Lower lobe of right lung (tissue), 2 donors: ENCODE measurements around the gene CEACAM16. TPM values are rescaled to one million over a fixed set of nuclear protein-coding genes. Genes with fewer than 3 reads are reported as not detected.
A peak's percentile ranks its signal among the peaks of the same experiment; 100 is the strongest.

Source experiments
- ATAC-seq, 2 donors: fragments of 200-7000 bp; cut with Tn5 transposase; one replicate each; pipeline ENCODE4 v1.9.1; 2020 to 2022; ENCODE audit warnings: mild to moderate bottlenecking in 2 of 2, moderate library complexity in 2 of 2
- DNase-seq: peaks from one replicate; pipeline ENCODE4 v3.0.0-alpha.2; 2020
- H3K27ac ChIP-seq: fragments of 200-600 bp; one replicate; pipeline ENCODE4 v1.8.0; 2022
- H3K27me3 ChIP-seq: fragments of 200-600 bp; one replicate; pipeline ENCODE4 v1.8.0; 2022; ENCODE audit warnings: low read depth
- H3K36me3 ChIP-seq: fragments of 200-600 bp; one replicate; pipeline ENCODE4 v1.8.0; 2022; ENCODE audit warnings: mild to moderate bottlenecking
- H3K4me1 ChIP-seq: fragments of 200-600 bp; one replicate; pipeline ENCODE4 v1.8.0; 2022
- H3K4me3 ChIP-seq: fragments of 200-600 bp; one replicate; pipeline ENCODE4 v1.8.0; 2022; ENCODE audit warnings: mild to moderate bottlenecking
- H3K9me3 ChIP-seq: fragments of 200-600 bp; one replicate; pipeline ENCODE4 v1.8.0; 2022
- CTCF ChIP-seq: fragments of 200-600 bp; IDR thresholded peaks from one replicate; pipeline ENCODE4 v1.8.0; 2022; ENCODE audit warnings: antibody characterized with exemption, mild to moderate bottlenecking
- intact Hi-C: fragments of 100-400 bp; cut with DNase I; formaldehyde crosslinking; loops from one replicate; pipeline ENCODE4 v1.11.0; 2022
- total RNA-seq: library from RNA; stranded (reverse); fragmentation: NEBNext Ultra II Directional; extraction: Animal tissue kit (Norgen Biotek cat#: 25700); gene quantifications from one replicate; pipeline ENCODE4 v1.2.1, GENCODE V29; 2021
- donor health status: DM: no; HTN: yes; CAD: no; lungs with severe emphysema.

The CEACAM16 gene
- total RNA-seq, 1 donor from 2014 or later: not detected

- no peak for TF ChIP-seq CTCF
- ATAC-seq (peak; percentile 63 to 72), DNase-seq (no peak)
- intact Hi-C loops: no loop called here
- Histone ChIP-seq H3K27me3 (no peaks in the 10 kb centered on the region), H3K36me3 (no peaks in the 10 kb centered on the region), H3K4me1 (peaks cover 62% of the 10 kb centered on the region), H3K9me3 (no peaks in the 10 kb centered on the region), H3K27ac (no peak overlapping the region), H3K4me3 (peak overlapping the region; percentile 8)
These were observed 26.3 kb downstream of the CEACAM16 start for GRCh38 chr19:44725251-44725650.

DNA sequence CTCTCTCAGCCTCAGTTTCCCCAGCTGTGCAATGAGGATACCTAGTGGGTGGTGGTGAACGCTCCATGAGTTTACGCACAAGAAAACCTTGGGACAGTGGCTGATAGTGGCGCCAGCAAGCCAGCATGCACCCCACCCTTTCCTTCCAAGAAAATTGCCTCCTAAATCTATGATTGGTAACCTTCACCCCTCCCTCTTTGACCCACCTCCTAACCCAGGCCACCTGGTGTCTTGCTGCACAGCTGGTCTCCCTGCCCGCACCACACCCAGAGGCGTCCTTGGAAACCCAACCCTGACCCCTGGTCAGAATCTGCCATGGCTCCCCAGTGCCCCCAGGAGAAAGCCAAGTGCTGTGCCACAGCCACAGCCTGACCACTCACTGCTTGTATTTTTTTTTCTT lies 26.7 kb downstream of the CEACAM16 start:
- intact Hi-C loops: no loop called here
- Histone ChIP-seq H3K36me3 (no peaks in the 10 kb centered on the region), H3K27me3 (no peaks in the 10 kb centered on the region), H3K4me1 (peaks cover 57% of the 10 kb centered on the region), H3K9me3 (no peaks in the 10 kb centered on the region), H3K27ac (no peak overlapping the region), H3K4me3 (no peak overlapping the region)
- ATAC-seq: no peak
- no peak for TF ChIP-seq CTCF
- DNase-seq: no peak

DNA sequence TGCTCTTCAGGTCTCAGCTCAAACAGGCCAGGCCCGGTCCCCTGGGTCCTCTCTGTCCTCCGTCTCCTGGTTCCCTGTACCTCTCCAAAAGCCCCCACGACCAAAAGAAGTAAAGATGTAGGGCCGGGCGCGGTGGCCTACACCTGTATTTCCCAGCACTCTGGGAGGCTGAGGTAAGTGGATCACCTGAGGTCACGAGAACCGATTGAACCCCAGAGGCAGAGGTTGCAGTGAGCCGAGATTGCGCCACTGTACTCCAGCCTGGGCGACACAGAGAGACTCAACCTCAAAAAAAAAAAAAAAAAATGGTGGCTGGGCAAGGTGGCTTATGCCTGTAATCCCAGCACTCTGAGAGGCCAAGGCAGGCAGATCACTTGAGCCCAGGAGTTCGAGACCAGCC lies 27.5 kb downstream of the CEACAM16 start:
- intact Hi-C loops: no loop called here
- Histone ChIP-seq H3K9me3 (no peaks in the 10 kb centered on the region), H3K27me3 (no peaks in the 10 kb centered on the region), H3K27ac (no peak overlapping the region), H3K4me3 (no peak overlapping the region), H3K4me1 (peaks cover 51% of the 10 kb centered on the region), H3K36me3 (no peaks in the 10 kb centered on the region)
- DNase-seq (peak; percentile 68), ATAC-seq (peak; percentile 33 to 57)
- no peak for TF ChIP-seq CTCF

GRCh38 chr19:44728178-44728577 lies 29.2 kb downstream of the CEACAM16 start:
- intact Hi-C loops: no loop called here
- no peaks in the 10 kb centered on the region for H3K27me3 ChIP-seq
- no peaks in the 10 kb centered on the region for H3K9me3 ChIP-seq
- H3K4me1 ChIP-seq: peaks cover 34% of the 10 kb centered on the region
- H3K4me3 ChIP-seq: no peak overlapping the region
- TF ChIP-seq CTCF: no peak
- H3K27ac ChIP-seq: no peak overlapping the region
- DNase-seq: no peak
- ATAC-seq: no peak
- no peaks in the 10 kb centered on the region for H3K36me3 ChIP-seq

DNA sequence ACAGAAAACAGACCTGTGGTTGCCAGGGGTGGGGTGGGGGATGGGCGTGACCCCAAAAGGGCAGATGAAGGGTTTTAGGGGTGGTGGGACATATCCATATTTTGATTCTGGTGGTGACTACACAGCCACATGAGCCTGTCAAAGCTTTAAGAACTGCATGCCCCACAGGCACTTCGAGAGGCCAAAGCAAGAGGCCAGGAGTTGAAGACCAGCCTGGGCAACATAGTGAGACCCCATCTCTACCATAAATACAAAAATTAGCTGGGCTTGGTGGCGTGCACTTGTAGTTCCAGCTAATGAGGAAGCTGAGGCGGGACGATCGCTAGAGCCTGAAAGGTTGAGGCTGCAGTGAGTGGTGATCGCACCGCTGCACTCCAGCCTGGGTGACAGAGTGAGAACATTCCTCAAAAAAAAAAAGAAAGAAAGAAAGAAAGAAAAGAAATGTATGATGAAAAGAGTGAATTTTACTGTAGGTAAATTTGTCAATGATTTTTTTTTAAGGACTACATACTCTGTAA lies 30.6 kb downstream of the CEACAM16 start:
- ATAC-seq (no peak), DNase-seq (no peak)
- Histone ChIP-seq H3K27me3 (no peaks in the 10 kb centered on the region), H3K4me1 (peaks cover 20% of the 10 kb centered on the region), H3K27ac (no peak overlapping the region), H3K36me3 (no peaks in the 10 kb centered on the region), H3K9me3 (no peaks in the 10 kb centered on the region), H3K4me3 (no peak overlapping the region)
- intact Hi-C loops: no loop called here
- no peak for TF ChIP-seq CTCF

- H3K9me3 ChIP-seq: no peaks in the 10 kb centered on the region
- intact Hi-C loops: no loop called here
- no peaks in the 10 kb centered on the region for H3K36me3 ChIP-seq
- TF ChIP-seq CTCF: no peak
- peaks cover 5% of the 10 kb centered on the region for H3K4me1 ChIP-seq
- no peaks in the 10 kb centered on the region for H3K27me3 ChIP-seq
- no peak overlapping the region for H3K27ac ChIP-seq
- H3K4me3 ChIP-seq: no peak overlapping the region
- no peak for DNase-seq
- no peak for ATAC-seq
These were observed 32.1 kb downstream of the CEACAM16 start for GRCh38 chr19:44731081-44731480.
